Smooth muscle cell (in vitro differentiated cells): ENCODE results near the gene HS1BP3. TPM values are rescaled to one million over a fixed set of nuclear protein-coding genes. Genes with fewer than 3 reads are reported as not detected.

ENCODE experiments used
- DNase-seq: peaks from one replicate; lab custom pipeline; 2025; ENCODE audit not compliant: unreplicated experiment; lab: John Stamatoyannopoulos, UW
- H2AFZ ChIP-seq: fragments of 200-600 bp; sonication (generic); 2 replicates; pipeline ENCODE4 v1.6.0; 2016; ENCODE audit warnings: antibody characterized with exemption, low read depth, mild to moderate bottlenecking
- H3F3A ChIP-seq: fragments of 200-600 bp; sonication (generic); 2 replicates; pipeline ENCODE4 v1.6.0; 2017; ENCODE audit warnings: antibody characterized with exemption, low read depth
- H3K27ac ChIP-seq: fragments of 200-600 bp; sonication (generic); 2 replicates; pipeline ENCODE4 v1.5.1; 2016; ENCODE audit warnings: low read depth, mild to moderate bottlenecking
- H3K27me3 ChIP-seq: fragments of 200-600 bp; sonication (generic); 2 replicates; pipeline ENCODE4 v1.6.1; 2016; ENCODE audit warnings: low read depth, mild to moderate bottlenecking
- H3K36me3 ChIP-seq: fragments of 200-600 bp; sonication (generic); 2 replicates; pipeline ENCODE4 v1.5.1; 2016; ENCODE audit warnings: low read depth
- H3K4me1 ChIP-seq: fragments of 200-600 bp; sonication (generic); 2 replicates; pipeline ENCODE4 v1.5.1; 2016; ENCODE audit warnings: low read depth
- H3K4me2 ChIP-seq: fragments of 200-600 bp; sonication (generic); 2 replicates; pipeline ENCODE4 v1.6.0; 2016; ENCODE audit warnings: mild to moderate bottlenecking
- H3K4me3 ChIP-seq: fragments of 200-600 bp; sonication (generic); 2 replicates; pipeline ENCODE4 v1.5.1; 2016; ENCODE audit warnings: mild to moderate bottlenecking
- H3K79me2 ChIP-seq: fragments of 200-600 bp; sonication (generic); 2 replicates; pipeline ENCODE4 v1.6.0; 2016; ENCODE audit warnings: low read depth, mild to moderate bottlenecking
- H3K9ac ChIP-seq: fragments of 200-600 bp; sonication (generic); 2 replicates; pipeline ENCODE4 v1.6.0; 2016; ENCODE audit warnings: low read depth
- H3K9me3 ChIP-seq: fragments of 200-600 bp; sonication (generic); replicated peaks from 2 replicates; pipeline ENCODE4 v1.5.1; 2016; ENCODE audit warnings: low read depth
- H4K20me1 ChIP-seq: fragments of 200-600 bp; sonication (generic); 2 replicates; pipeline ENCODE4 v1.6.0; 2016; ENCODE audit warnings: low read depth
- WGBS: methylation state at CpG from one replicate; pipeline ENCODE4 v1.1.7; 2016; ENCODE audit warnings: low lambda C conversion rate; 5-methylcytosine and 5-hydroxymethylcytosine counted together
- polyA plus RNA-seq: library from polyadenylated mRNA; unstranded; fragments of >200 nt; fragmentation: Nextera tagmentation; extraction: Ambion mirVana; gene quantifications from 2 replicates; pipeline ENCODE4 v1.2.1, GENCODE V29; 2016
- total RNA-seq: library from RNA; depleted of rRNA; stranded (reverse); fragments of >200 nt; gene quantifications from 2 replicates; pipeline ENCODE4 v1.2.3, GENCODE V29; 2014
- TF ChIP-seq, protein P1 (sequence below): fragments of 200-600 bp; sonication (generic); IDR thresholded peaks from 2 replicates; pipeline ENCODE4 v1.5.1; 2017; ENCODE audit warnings: borderline replicate concordance, mild to moderate bottlenecking, antibody characterized with exemption; ENCODE audit not compliant: insufficient read depth, poor library complexity, severe bottlenecking

HS1BP3 gene
- total and polyA plus RNA-seq, 2 experiments from 2014 or later: 9.3 to 20.4 TPM

DNA sequence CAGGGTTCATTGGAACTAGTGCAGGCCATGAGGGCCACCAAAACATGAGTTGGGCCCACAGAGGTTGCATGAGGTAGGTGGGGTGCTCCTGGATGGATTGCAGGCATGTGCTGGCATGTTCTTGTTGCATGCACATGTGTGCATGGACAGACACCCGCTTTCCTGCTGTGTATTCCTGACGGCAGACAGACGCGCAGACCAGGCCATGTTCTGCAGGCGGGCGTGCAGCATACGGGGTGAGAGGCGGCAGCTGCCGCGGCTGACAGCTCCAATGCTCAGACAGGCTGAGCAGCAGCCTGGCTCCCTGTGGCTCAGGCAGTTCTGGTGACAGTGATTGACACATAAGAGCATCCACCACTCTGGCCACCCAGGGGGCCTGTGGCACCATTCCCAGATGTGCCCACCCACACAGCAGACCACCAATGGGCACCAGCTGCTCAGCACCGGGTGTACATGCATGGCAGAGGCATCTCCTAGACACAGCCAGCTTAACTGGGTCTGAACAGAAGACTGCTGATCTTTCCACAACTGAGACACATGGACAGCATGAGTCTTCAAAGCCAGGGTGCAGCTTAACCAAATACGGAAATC is 21.2 kb downstream of the HS1BP3 start:
- no peak overlapping the region for H3K9ac ChIP-seq
- WGBS: 92% methylated on average over 12 of the region's 12 CpGs
- peaks cover 5% of the 10 kb centered on the region for H3K4me1 ChIP-seq
- H2AFZ ChIP-seq: no peak overlapping the region
- no peaks in the 10 kb centered on the region for H3K27me3 ChIP-seq
- DNase-seq: no peak
- H3K27ac ChIP-seq: no peak overlapping the region
- H3K79me2 ChIP-seq: no peaks in the 10 kb centered on the region
- no peaks in the 10 kb centered on the region for H3F3A ChIP-seq
- no peaks in the 10 kb centered on the region for H3K9me3 ChIP-seq
- no peaks in the 10 kb centered on the region for H3K36me3 ChIP-seq
- TF ChIP-seq, protein P1, sequence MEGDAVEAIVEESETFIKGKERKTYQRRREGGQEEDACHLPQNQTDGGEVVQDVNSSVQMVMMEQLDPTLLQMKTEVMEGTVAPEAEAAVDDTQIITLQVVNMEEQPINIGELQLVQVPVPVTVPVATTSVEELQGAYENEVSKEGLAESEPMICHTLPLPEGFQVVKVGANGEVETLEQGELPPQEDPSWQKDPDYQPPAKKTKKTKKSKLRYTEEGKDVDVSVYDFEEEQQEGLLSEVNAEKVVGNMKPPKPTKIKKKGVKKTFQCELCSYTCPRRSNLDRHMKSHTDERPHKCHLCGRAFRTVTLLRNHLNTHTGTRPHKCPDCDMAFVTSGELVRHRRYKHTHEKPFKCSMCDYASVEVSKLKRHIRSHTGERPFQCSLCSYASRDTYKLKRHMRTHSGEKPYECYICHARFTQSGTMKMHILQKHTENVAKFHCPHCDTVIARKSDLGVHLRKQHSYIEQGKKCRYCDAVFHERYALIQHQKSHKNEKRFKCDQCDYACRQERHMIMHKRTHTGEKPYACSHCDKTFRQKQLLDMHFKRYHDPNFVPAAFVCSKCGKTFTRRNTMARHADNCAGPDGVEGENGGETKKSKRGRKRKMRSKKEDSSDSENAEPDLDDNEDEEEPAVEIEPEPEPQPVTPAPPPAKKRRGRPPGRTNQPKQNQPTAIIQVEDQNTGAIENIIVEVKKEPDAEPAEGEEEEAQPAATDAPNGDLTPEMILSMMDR: no peak
- H3K4me2 ChIP-seq: no peak overlapping the region
- no peaks in the 10 kb centered on the region for H4K20me1 ChIP-seq
- no peak overlapping the region for H3K4me3 ChIP-seq

DNA sequence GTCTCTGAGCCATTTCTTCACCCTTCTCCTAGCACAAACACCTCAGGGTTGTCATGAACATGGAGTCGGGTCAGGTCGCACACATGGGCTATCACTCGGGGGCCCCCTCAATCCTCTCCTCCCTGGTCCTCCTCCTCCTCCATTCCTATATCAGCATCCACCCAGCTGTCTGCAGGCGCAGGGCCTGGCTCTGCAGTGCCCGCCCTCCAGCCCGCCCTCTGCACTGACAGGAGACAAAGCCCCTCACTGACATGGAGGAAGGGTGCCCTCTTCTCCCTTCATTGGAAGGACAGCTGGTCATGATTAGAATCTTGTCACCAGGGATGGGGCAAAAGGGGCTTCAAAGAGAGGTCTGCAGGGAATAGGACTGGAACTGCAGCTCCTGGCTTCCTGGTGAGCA is 21.7 kb downstream of the HS1BP3 start:
- TF ChIP-seq, protein P1: no peak
- H2AFZ ChIP-seq: no peak overlapping the region
- 86% methylated on average over 6 of the region's 6 CpGs for WGBS
- no peak overlapping the region for H3K27ac ChIP-seq
- H3F3A ChIP-seq: no peaks in the 10 kb centered on the region
- peaks cover under 1% of the 10 kb centered on the region for H3K4me1 ChIP-seq
- no peak overlapping the region for H3K4me2 ChIP-seq
- no peak overlapping the region for H3K4me3 ChIP-seq
- no peaks in the 10 kb centered on the region for H3K9me3 ChIP-seq
- no peaks in the 10 kb centered on the region for H3K27me3 ChIP-seq
- H3K79me2 ChIP-seq: no peaks in the 10 kb centered on the region
- H3K36me3 ChIP-seq: no peaks in the 10 kb centered on the region
- no peak for DNase-seq
- no peak overlapping the region for H3K9ac ChIP-seq
- H4K20me1 ChIP-seq: no peaks in the 10 kb centered on the region

DNA sequence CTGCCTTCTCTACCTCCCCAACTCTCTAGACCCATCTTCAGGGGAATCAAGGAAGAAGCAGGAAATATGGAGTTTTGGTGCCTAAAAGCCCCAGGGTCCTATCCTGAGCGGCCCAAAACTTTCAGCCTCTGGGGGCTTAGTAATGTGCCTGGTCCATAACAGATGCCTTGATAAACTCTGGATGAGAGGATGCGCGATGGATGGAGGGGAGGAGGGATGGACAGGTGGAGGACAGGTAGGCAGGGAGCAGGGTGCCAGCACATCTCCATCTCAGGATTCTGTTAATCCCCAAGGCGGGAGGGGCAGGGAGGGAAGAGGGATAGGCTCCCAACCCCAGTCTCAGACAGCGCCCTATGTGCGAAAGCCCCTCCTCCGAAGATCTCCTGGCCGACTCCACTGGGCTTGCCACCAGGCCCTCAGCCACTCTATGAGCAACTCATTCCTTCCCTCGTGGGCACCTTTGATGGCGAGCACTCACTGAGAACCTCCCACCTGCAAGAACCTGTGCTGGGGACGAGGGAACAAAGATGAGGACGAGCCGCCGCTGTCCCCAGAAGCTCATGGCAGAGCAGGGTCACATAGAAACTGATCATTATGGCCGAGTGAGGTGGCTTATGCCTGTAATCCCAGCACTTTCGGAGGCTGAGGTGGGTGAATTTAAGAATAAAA is 23.1 kb downstream of the HS1BP3 start:
- Histone ChIP-seq H3K9ac (no peak overlapping the region), H3K4me2 (no peak overlapping the region), H2AFZ (no peak overlapping the region), H3K79me2 (no peaks in the 10 kb centered on the region), H3K4me3 (no peak overlapping the region), H3K27me3 (no peaks in the 10 kb centered on the region), H3K36me3 (no peaks in the 10 kb centered on the region), H3F3A (no peaks in the 10 kb centered on the region), H3K4me1 (no peaks in the 10 kb centered on the region), H3K9me3 (no peaks in the 10 kb centered on the region), H4K20me1 (no peaks in the 10 kb centered on the region), H3K27ac (no peak overlapping the region)
- TF ChIP-seq, protein P1: no peak
- WGBS: 94% methylated on average over 13 of the region's 16 CpGs
- DNase-seq: no peak
